Trophoblast cell (in vitro differentiated cells and primary cell): Measurements from ENCODE around the gene SLC22A14.

Experiments
- DNase-seq, 2 donors: peaks; one replicate each; pipeline ENCODE4 v3.0.0-alpha.2; 2016
- H2AFZ ChIP-seq: 2 replicates; pipeline ENCODE4 v1.6.1; 2013; ENCODE audit warnings: low read length, moderate library complexity, mild to moderate bottlenecking; ENCODE audit not compliant: insufficient read depth, poor library complexity
- H2AK5ac ChIP-seq: 2 replicates; pipeline ENCODE4 v1.6.1; 2013; ENCODE audit warnings: mild to moderate bottlenecking, low read length
- H2BK120ac ChIP-seq: 2 replicates; pipeline ENCODE4 v1.6.1; 2013; ENCODE audit warnings: low read length, mild to moderate bottlenecking, moderate library complexity; ENCODE audit not compliant: insufficient read depth, poor library complexity
- H2BK12ac ChIP-seq: 2 replicates; pipeline ENCODE4 v1.6.1; 2013; ENCODE audit warnings: mild to moderate bottlenecking, low read length, moderate library complexity
- H2BK5ac ChIP-seq: 2 replicates; pipeline ENCODE4 v1.6.1; 2013; ENCODE audit warnings: low read length, low read depth, moderate library complexity, mild to moderate bottlenecking; ENCODE audit not compliant: poor library complexity
- H3K14ac ChIP-seq: 2 replicates; pipeline ENCODE4 v1.6.1; 2013; ENCODE audit warnings: mild to moderate bottlenecking, low read length
- H3K18ac ChIP-seq: 2 replicates; pipeline ENCODE4 v1.6.1; 2013; ENCODE audit warnings: mild to moderate bottlenecking, low read length
- H3K23ac ChIP-seq: 2 replicates; pipeline ENCODE4 v1.6.1; 2013; ENCODE audit warnings: low read length
- H3K27ac ChIP-seq: 2 replicates; pipeline ENCODE4 v1.5.1; 2013; ENCODE audit warnings: low read depth, mild to moderate bottlenecking, inconsistent platforms, low read length, moderate library complexity
- H3K27me3 ChIP-seq: 2 replicates; pipeline ENCODE4 v1.6.1; 2013; ENCODE audit warnings: inconsistent platforms, mild to moderate bottlenecking, low read length, moderate library complexity; ENCODE audit not compliant: insufficient read depth
- H3K36me3 ChIP-seq, 2 experiments: 1 replicate in 1 of 2; 2 replicates in 1 of 2; pipeline ENCODE4 v1.6.1; 2013; ENCODE audit warnings: low read length in 2 of 2, mild to moderate bottlenecking in 2 of 2, moderate library complexity in 1 of 2; ENCODE audit not compliant: insufficient read depth in 2 of 2, control insufficient read depth in 1 of 2
- H3K4ac ChIP-seq: 2 replicates; pipeline ENCODE4 v1.6.1; 2013; ENCODE audit warnings: low read depth, mild to moderate bottlenecking, low read length, moderate library complexity
- H3K4me1 ChIP-seq, 2 experiments: 1 replicate in 1 of 2; 2 replicates in 1 of 2; pipeline ENCODE4 v1.6.1; 2013; ENCODE audit warnings: low read length in 2 of 2, mild to moderate bottlenecking in 2 of 2, moderate library complexity in 1 of 2; ENCODE audit not compliant: insufficient read depth in 2 of 2, control insufficient read depth in 1 of 2
- H3K4me2 ChIP-seq: 2 replicates; pipeline ENCODE4 v1.6.1; 2013; ENCODE audit warnings: inconsistent platforms, mild to moderate bottlenecking, low read length, moderate library complexity
- H3K4me3 ChIP-seq: 2 replicates; pipeline ENCODE4 v1.5.1; 2013; ENCODE audit warnings: mild to moderate bottlenecking, low read depth, low read length, inconsistent platforms
- H3K79me1 ChIP-seq: one replicate; pipeline ENCODE4 v1.6.1; 2013; ENCODE audit warnings: low read length
- H3K79me2 ChIP-seq: 2 replicates; pipeline ENCODE4 v1.6.1; 2013; ENCODE audit warnings: low read length, mild to moderate bottlenecking; ENCODE audit not compliant: control insufficient read depth, insufficient read depth, poor library complexity
- H3K9ac ChIP-seq: 2 replicates; pipeline ENCODE4 v1.6.1; 2013; ENCODE audit warnings: mild to moderate bottlenecking, low read length
- H3K9me3 ChIP-seq: 2 replicates; pipeline ENCODE4 v1.6.1; 2013; ENCODE audit warnings: low read depth, mild to moderate bottlenecking, control low read depth, inconsistent platforms, low read length; ENCODE audit not compliant: insufficient read depth
- H4K12ac ChIP-seq: 2 replicates; pipeline ENCODE4 v1.6.1; 2013; ENCODE audit warnings: low read depth, mild to moderate bottlenecking, low read length, moderate library complexity
- H4K8ac ChIP-seq: 2 replicates; pipeline ENCODE4 v1.6.1; 2013; ENCODE audit warnings: low read depth, mild to moderate bottlenecking, low read length, moderate library complexity
- H4K91ac ChIP-seq: one replicate; pipeline ENCODE4 v1.6.1; 2013; ENCODE audit warnings: low read depth, mild to moderate bottlenecking, low read length, moderate library complexity
- WGBS: extraction: QIAGEN DNeasy Blood & Tissue Kit; methylation state at CpG from one replicate; pipeline ENCODE4 v1.1.7; 2013; ENCODE audit warnings: missing lambda C conversion rate; ENCODE audit not compliant: insufficient read length, insufficient coverage; ENCODE audit errors: extremely low coverage; 5-methylcytosine and 5-hydroxymethylcytosine counted together

Gene SLC22A14

DNA sequence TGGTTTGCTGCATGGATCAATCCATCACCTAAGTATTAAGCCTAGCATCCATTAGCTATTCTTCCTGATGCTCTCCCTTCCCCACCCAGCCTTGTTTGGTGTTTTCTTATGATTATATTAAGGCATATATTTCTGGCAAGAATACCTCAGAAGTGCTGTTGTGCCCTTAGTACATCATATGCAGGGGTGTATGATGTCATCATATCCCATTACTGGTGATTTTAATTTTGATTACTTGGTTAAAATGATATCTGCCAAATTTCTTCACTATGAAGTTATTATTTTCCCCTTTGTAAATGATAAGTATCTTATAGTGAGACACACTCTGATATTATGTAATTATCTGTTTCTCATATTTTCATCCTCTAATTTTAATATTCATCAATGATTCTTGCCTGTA is 15.4 kb downstream of the SLC22A14 start:
- H2BK120ac ChIP-seq, result no peak overlapping the region
- no peak overlapping the region for H4K12ac ChIP-seq
- H3K27ac ChIP-seq, result no peak overlapping the region
- H3K18ac ChIP-seq, result no peak overlapping the region
- no peaks in the 10 kb centered on the region for H3K79me2 ChIP-seq
- no peak overlapping the region for H4K91ac ChIP-seq
- no peak overlapping the region for H3K4me3 ChIP-seq
- H3K36me3 ChIP-seq, result no peaks in the 10 kb centered on the region
- H2BK12ac ChIP-seq, result no peak overlapping the region
- no peaks in the 10 kb centered on the region for H3K4me1 ChIP-seq
- no peak overlapping the region for H3K4me2 ChIP-seq
- no peaks in the 10 kb centered on the region for H3K9me3 ChIP-seq
- no peak overlapping the region for H2BK5ac ChIP-seq
- no peaks in the 10 kb centered on the region for H3K27me3 ChIP-seq
- no peak overlapping the region for H3K14ac ChIP-seq
- H4K8ac ChIP-seq, result no peak overlapping the region
- DNase-seq, result no peak
- no peak overlapping the region for H3K23ac ChIP-seq
- H2AFZ ChIP-seq, result no peak overlapping the region
- no peaks in the 10 kb centered on the region for H3K79me1 ChIP-seq
- no peak overlapping the region for H3K9ac ChIP-seq
- H3K4ac ChIP-seq, result no peak overlapping the region
- H2AK5ac ChIP-seq, result no peak overlapping the region

GRCh38 chr3:38297947-38298711 is 16.0 kb downstream of the SLC22A14 start:
- Histone ChIP-seq H4K8ac (no peak overlapping the region), H2BK12ac (no peak overlapping the region), H3K4me1 (no peaks in the 10 kb centered on the region), H3K9ac (no peak overlapping the region), H3K27ac (no peak overlapping the region), H3K79me1 (no peaks in the 10 kb centered on the region), H3K4me2 (no peak overlapping the region), H2BK120ac (no peak overlapping the region), H3K18ac (no peak overlapping the region), H3K9me3 (no peaks in the 10 kb centered on the region), H3K4ac (no peak overlapping the region), H3K4me3 (no peak overlapping the region), H3K23ac (no peak overlapping the region), H3K79me2 (no peaks in the 10 kb centered on the region), H2AK5ac (no peak overlapping the region), H2BK5ac (no peak overlapping the region), H3K27me3 (no peaks in the 10 kb centered on the region), H2AFZ (no peak overlapping the region), H3K14ac (no peak overlapping the region), H4K12ac (no peak overlapping the region), H4K91ac (no peak overlapping the region), H3K36me3 (no peaks in the 10 kb centered on the region)
- whole genome bisulfite sequencing, result no CpG with 5 or more reads among the region's 5 CpGs
- peak in 1 of 2 donors; percentile 46 for DNase-seq

GRCh38 chr3:38306941-38307340 is 24.8 kb downstream of the SLC22A14 start:
- Histone ChIP-seq H3K4me2 (no peak overlapping the region), H3K79me2 (no peaks in the 10 kb centered on the region), H3K36me3 (no peaks in the 10 kb centered on the region), H2BK5ac (no peak overlapping the region), H3K9ac (no peak overlapping the region), H2BK12ac (no peak overlapping the region), H3K9me3 (no peaks in the 10 kb centered on the region), H2BK120ac (no peak overlapping the region), H3K27me3 (no peaks in the 10 kb centered on the region), H4K8ac (no peak overlapping the region), H2AK5ac (no peak overlapping the region), H3K27ac (no peak overlapping the region), H4K12ac (no peak overlapping the region), H3K18ac (no peak overlapping the region), H3K4me1 (no peaks in the 10 kb centered on the region), H3K14ac (no peak overlapping the region), H3K4me3 (no peak overlapping the region), H3K79me1 (no peaks in the 10 kb centered on the region), H3K4ac (no peak overlapping the region), H4K91ac (no peak overlapping the region), H2AFZ (no peak overlapping the region), H3K23ac (no peak overlapping the region)
- DNase-seq, result no peak
- WGBS, result no CpG with 5 or more reads among the region's 5 CpGs

DNA sequence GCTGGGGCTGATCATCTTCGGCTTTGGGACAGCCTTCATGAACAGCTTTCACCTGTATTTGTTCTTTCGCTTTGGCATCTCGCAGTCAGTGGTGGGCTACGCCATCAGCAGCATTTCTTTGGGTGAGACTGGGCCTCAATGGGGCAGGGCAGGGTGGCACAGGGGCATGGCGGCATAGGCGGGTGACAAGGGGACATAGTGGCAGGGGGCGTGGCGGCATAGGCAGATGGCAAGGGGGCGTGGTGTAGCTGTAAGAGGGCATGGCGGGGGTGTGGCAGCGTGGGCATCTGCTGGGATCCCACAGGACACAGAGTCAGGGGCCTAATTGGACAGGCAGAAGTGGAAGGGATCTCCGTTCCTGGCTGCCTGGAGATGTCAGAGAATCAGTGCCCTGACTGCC is 25.5 kb downstream of the SLC22A14 start:
- H4K8ac ChIP-seq, result no peak overlapping the region
- no peak overlapping the region for H3K18ac ChIP-seq
- H3K27me3 ChIP-seq, result no peaks in the 10 kb centered on the region
- no peak overlapping the region for H2BK120ac ChIP-seq
- no CpG with 5 or more reads among the region's 12 CpGs for WGBS
- no peak overlapping the region for H3K4me3 ChIP-seq
- no peaks in the 10 kb centered on the region for H3K9me3 ChIP-seq
- no peak overlapping the region for H2BK5ac ChIP-seq
- H3K4me2 ChIP-seq, result no peak overlapping the region
- no peak overlapping the region for H3K14ac ChIP-seq
- no peak overlapping the region for H2AFZ ChIP-seq
- no peak overlapping the region for H4K91ac ChIP-seq
- no peak overlapping the region for H3K23ac ChIP-seq
- no peak overlapping the region for H3K27ac ChIP-seq
- no peak overlapping the region for H2AK5ac ChIP-seq
- no peaks in the 10 kb centered on the region for H3K79me1 ChIP-seq
- no peak for DNase-seq
- no peaks in the 10 kb centered on the region for H3K4me1 ChIP-seq
- H4K12ac ChIP-seq, result no peak overlapping the region
- no peak overlapping the region for H3K4ac ChIP-seq
- no peak overlapping the region for H2BK12ac ChIP-seq
- H3K9ac ChIP-seq, result no peak overlapping the region
- H3K79me2 ChIP-seq, result no peaks in the 10 kb centered on the region
- no peaks in the 10 kb centered on the region for H3K36me3 ChIP-seq
